Astrocyte (in vitro differentiated cells and primary cell): ENCODE results near the gene HADHB. TPM values are rescaled to one million over a fixed set of nuclear protein-coding genes. Genes with fewer than 3 reads are reported as not detected.

Experiments used
- DNase-seq: peaks from one replicate; pipeline ENCODE4 v3.0.0-alpha.2; 2010; ENCODE audit warnings: low read depth
- FAIRE-seq: peaks from 2 replicates; lab custom pipeline; 2011; peaks lifted over from hg19 to GRCh38; lab: Jason Lieb, UNC
- H2AFZ ChIP-seq: 2 replicates; pipeline ENCODE4 v1.6.0; 2012; ENCODE audit warnings: low read depth, low read length, inconsistent platforms
- H3K27ac ChIP-seq: 2 replicates; pipeline ENCODE4 v1.5.1; 2011; ENCODE audit warnings: low read depth, low read length, inconsistent platforms
- H3K27me3 ChIP-seq: 2 replicates; pipeline ENCODE4 v1.6.0; 2011; ENCODE audit warnings: low read length, inconsistent platforms; ENCODE audit not compliant: insufficient read depth
- H3K36me3 ChIP-seq: 2 replicates; pipeline ENCODE4 v1.5.1; 2011; ENCODE audit warnings: low read length, inconsistent platforms; ENCODE audit not compliant: insufficient read depth
- H3K4me1 ChIP-seq: 2 replicates; pipeline ENCODE4 v1.5.1; 2011; ENCODE audit warnings: low read length, inconsistent platforms; ENCODE audit not compliant: insufficient read depth
- H3K4me2 ChIP-seq: 2 replicates; pipeline ENCODE4 v1.6.0; 2012; ENCODE audit warnings: low read length, inconsistent platforms
- H3K4me3 ChIP-seq: 2 replicates; pipeline ENCODE4 v1.5.1; 2011; ENCODE audit warnings: low read depth, mild to moderate bottlenecking, low read length, inconsistent platforms; ENCODE audit not compliant: insufficient read depth
- H3K79me2 ChIP-seq: 2 replicates; pipeline ENCODE4 v1.6.0; 2012; ENCODE audit warnings: mild to moderate bottlenecking, low read length, inconsistent platforms; ENCODE audit not compliant: insufficient read depth
- H3K9ac ChIP-seq: 2 replicates; pipeline ENCODE4 v1.6.0; 2012; ENCODE audit warnings: mild to moderate bottlenecking, low read length, inconsistent platforms
- H3K9me3 ChIP-seq: 2 replicates; pipeline ENCODE4 v1.5.1; 2012; ENCODE audit warnings: low read depth, mild to moderate bottlenecking, low read length, inconsistent platforms; ENCODE audit not compliant: insufficient read depth
- H4K20me1 ChIP-seq: 2 replicates; pipeline ENCODE4 v1.6.0; 2012; ENCODE audit warnings: low read length, inconsistent platforms; ENCODE audit not compliant: insufficient read depth
- H3K27ac Mint-ChIP-seq: one replicate; pipeline ENCODE4 v1.8.0; 2021; ENCODE audit warnings: mild to moderate bottlenecking, mixed read lengths; ENCODE audit not compliant: unreplicated experiment
- H3K27me3 Mint-ChIP-seq: one replicate; pipeline ENCODE4 v1.8.0; 2021; ENCODE audit warnings: low read depth, mixed read lengths; ENCODE audit not compliant: unreplicated experiment
- H3K36me3 Mint-ChIP-seq: one replicate; pipeline ENCODE4 v1.8.0; 2021; ENCODE audit warnings: low read depth, mixed read lengths; ENCODE audit not compliant: unreplicated experiment
- H3K4me1 Mint-ChIP-seq: one replicate; pipeline ENCODE4 v1.8.0; 2021; ENCODE audit warnings: low read depth, mixed read lengths; ENCODE audit not compliant: unreplicated experiment
- H3K4me3 Mint-ChIP-seq: one replicate; pipeline ENCODE4 v1.8.0; 2021; ENCODE audit warnings: mild to moderate bottlenecking, moderate library complexity, mixed read lengths; ENCODE audit not compliant: unreplicated experiment
- H3K9me3 Mint-ChIP-seq: one replicate; pipeline ENCODE4 v1.8.0; 2021; ENCODE audit warnings: mild to moderate bottlenecking, mixed read lengths; ENCODE audit not compliant: unreplicated experiment
- EZH2 ChIP-seq: IDR thresholded peaks from 2 replicates; pipeline ENCODE4 v1.6.1; 2012; ENCODE audit warnings: mild to moderate bottlenecking, low read length, inconsistent platforms; ENCODE audit not compliant: insufficient read depth
- total RNA-seq: library from RNA; stranded (reverse); gene quantifications from 2 replicates; pipeline ENCODE4 v1.2.1, GENCODE V29; 2021
- TF ChIP-seq, protein P1 (sequence below): IDR thresholded peaks from 2 replicates; pipeline ENCODE4 v1.5.1; 2011; ENCODE audit warnings: low read depth, mild to moderate bottlenecking, inconsistent platforms, low read length, moderate library complexity; ENCODE audit not compliant: insufficient read depth

Gene HADHB
- total RNA-seq, 1 donor from 2014 or later, result 109 TPM

DNA sequence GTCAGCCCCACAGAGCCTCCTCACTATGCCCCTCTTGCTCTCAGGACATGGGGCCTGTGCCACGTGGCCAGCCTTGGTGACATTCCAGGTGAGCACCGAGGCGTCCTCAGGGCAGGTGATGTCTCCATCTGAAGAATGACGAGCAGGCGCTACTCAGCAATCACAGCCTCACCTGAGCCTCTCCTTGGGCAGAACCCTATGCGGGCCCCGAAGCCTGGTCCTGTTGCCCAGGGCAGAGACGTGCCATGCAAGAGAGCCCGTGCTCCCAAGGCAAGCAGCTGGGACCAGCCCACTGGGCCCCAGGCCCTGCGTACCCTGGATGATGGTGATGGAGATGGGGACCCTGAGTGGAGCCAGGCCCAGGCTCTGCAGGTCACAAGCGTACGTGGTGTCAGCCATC, 68.7 kb downstream of the HADHB start:
- Mint-ChIP-seq H3K4me3 (no peak overlapping the region), H3K4me1 (no peaks in the 10 kb centered on the region), H3K9me3 (peaks cover 4% of the 10 kb centered on the region), H3K27me3 (peaks cover 76% of the 10 kb centered on the region), H3K27ac (no peak overlapping the region), H3K36me3 (peaks cover 5% of the 10 kb centered on the region)
- Histone ChIP-seq H3K36me3 (no peaks in the 10 kb centered on the region), H3K27ac (no peak overlapping the region), H4K20me1 (no peaks in the 10 kb centered on the region), H3K9me3 (no peaks in the 10 kb centered on the region), H3K79me2 (no peaks in the 10 kb centered on the region), H3K27me3 (peaks cover 5% of the 10 kb centered on the region), H3K4me2 (no peak overlapping the region), H3K9ac (no peak overlapping the region), H2AFZ (no peak overlapping the region), H3K4me3 (no peak overlapping the region), H3K4me1 (no peaks in the 10 kb centered on the region)
- DNase-seq, result no peak
- TF ChIP-seq, protein P1, sequence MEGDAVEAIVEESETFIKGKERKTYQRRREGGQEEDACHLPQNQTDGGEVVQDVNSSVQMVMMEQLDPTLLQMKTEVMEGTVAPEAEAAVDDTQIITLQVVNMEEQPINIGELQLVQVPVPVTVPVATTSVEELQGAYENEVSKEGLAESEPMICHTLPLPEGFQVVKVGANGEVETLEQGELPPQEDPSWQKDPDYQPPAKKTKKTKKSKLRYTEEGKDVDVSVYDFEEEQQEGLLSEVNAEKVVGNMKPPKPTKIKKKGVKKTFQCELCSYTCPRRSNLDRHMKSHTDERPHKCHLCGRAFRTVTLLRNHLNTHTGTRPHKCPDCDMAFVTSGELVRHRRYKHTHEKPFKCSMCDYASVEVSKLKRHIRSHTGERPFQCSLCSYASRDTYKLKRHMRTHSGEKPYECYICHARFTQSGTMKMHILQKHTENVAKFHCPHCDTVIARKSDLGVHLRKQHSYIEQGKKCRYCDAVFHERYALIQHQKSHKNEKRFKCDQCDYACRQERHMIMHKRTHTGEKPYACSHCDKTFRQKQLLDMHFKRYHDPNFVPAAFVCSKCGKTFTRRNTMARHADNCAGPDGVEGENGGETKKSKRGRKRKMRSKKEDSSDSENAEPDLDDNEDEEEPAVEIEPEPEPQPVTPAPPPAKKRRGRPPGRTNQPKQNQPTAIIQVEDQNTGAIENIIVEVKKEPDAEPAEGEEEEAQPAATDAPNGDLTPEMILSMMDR, result no peak
- no peak for TF ChIP-seq EZH2
- no peak for FAIRE-seq

DNA sequence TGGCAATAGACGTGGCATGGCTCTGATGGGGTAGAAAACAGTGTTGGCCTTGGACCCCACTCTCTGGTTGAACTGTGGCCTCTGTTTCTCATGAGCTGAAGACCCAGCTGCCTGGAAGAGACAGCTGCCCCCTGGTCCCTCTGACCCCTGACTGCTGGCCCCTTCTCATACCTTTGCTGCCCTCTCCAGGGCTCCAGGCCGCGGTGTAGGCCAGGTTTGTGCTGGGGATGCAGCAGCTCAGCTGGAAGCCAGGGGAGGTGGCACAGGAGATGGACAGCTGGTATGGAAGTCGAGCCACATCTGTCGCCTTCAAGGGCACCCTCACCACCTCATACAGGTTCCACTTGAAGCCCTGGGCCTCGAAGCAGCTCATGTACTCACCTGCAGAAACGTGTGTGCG, 69.5 kb downstream of the HADHB start:
- H3K27me3 ChIP-seq, result peaks cover 8% of the 10 kb centered on the region
- no peaks in the 10 kb centered on the region for H3K9me3 ChIP-seq
- Mint-ChIP-seq H3K4me1 (no peaks in the 10 kb centered on the region), H3K4me3 (no peak overlapping the region), H3K9me3 (peaks cover 4% of the 10 kb centered on the region), H3K36me3 (peaks cover 5% of the 10 kb centered on the region), H3K27ac (no peak overlapping the region), H3K27me3 (peaks cover 71% of the 10 kb centered on the region)
- H3K79me2 ChIP-seq, result no peaks in the 10 kb centered on the region
- TF ChIP-seq, protein P1, result no peak
- TF ChIP-seq EZH2, result no peak
- DNase-seq (no peak), FAIRE-seq (no peak)
- no peaks in the 10 kb centered on the region for H4K20me1 ChIP-seq
- no peak overlapping the region for H2AFZ ChIP-seq
- H3K4me2 ChIP-seq, result no peak overlapping the region
- no peaks in the 10 kb centered on the region for H3K36me3 ChIP-seq
- H3K27ac ChIP-seq, result no peak overlapping the region
- no peak overlapping the region for H3K9ac ChIP-seq
- H3K4me1 ChIP-seq, result no peaks in the 10 kb centered on the region
- no peak overlapping the region for H3K4me3 ChIP-seq

- FAIRE-seq (no peak), DNase-seq (no peak)
- Mint-ChIP-seq H3K27ac (no peak overlapping the region), H3K9me3 (peaks cover 4% of the 10 kb centered on the region), H3K36me3 (peaks cover 3% of the 10 kb centered on the region), H3K27me3 (peaks cover 58% of the 10 kb centered on the region), H3K4me1 (no peaks in the 10 kb centered on the region), H3K4me3 (no peak overlapping the region)
- H3K27me3 ChIP-seq, result peaks cover 7% of the 10 kb centered on the region
- H3K36me3 ChIP-seq, result no peaks in the 10 kb centered on the region
- no peak overlapping the region for H3K4me3 ChIP-seq
- no peak overlapping the region for H3K27ac ChIP-seq
- H4K20me1 ChIP-seq, result no peaks in the 10 kb centered on the region
- no peaks in the 10 kb centered on the region for H3K4me1 ChIP-seq
- no peak overlapping the region for H3K4me2 ChIP-seq
- H3K79me2 ChIP-seq, result no peaks in the 10 kb centered on the region
- TF ChIP-seq, protein P1, result no peak
- TF ChIP-seq EZH2, result no peak
- H3K9ac ChIP-seq, result no peak overlapping the region
- H3K9me3 ChIP-seq, result no peaks in the 10 kb centered on the region
- H2AFZ ChIP-seq, result no peak overlapping the region
Measured at GRCh38 chr2:26316041-26316440, 71.3 kb downstream of the HADHB start.
